Measurements from ENCODE around the gene ZFPL1. TPM values are rescaled to one million over a fixed set of nuclear protein-coding genes. Genes with fewer than 3 reads are reported as not detected.

Gene ZFPL1
- total and polyA plus RNA-seq, 10 of the 15 experiments (the other 5 are each of a cell fraction or from before 2014, with no cell fraction given), result 2.2 to 37.8 (median 27.0) TPM

DNA sequence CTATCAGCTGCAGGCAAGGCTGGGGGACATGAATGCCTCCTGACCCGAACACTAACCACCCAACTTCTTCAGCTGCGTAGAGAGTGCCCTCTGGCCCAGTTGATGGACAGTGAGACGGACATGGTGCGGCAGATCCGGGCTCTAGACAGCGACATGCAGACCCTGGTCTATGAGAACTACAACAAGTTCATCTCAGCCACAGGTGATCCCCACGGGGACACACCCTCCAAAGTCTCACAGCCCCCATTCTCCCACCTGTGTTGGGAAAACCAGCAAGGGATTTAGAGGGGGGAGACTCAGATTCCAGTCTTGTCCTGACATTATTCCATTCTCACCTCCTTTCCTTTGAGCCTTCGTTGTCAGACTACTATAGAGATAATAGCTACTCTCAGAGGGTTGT lies 12.9 kb downstream of the ZFPL1 start (continued):
- TF ChIP-seq CTCF (IDR thresholded peaks at IDR 0.05 in 2 of 3, conservative IDR thresholded peaks at IDR 0.05 in 1 of 3; ENCODE audit: control insufficient read depth in 2 of 3, extremely low read depth in 1 of 3, insufficient read depth in 1 of 3, low read depth in 3 of 3, low read length in 3 of 3) (no peak), SP1 (IDR thresholded peaks at IDR 0.05; ENCODE audit: low read depth, low read length) (no peak), USF1 (IDR thresholded peaks at IDR 0.05; ENCODE audit: borderline replicate concordance, extremely low read length, insufficient read depth, low read depth, low read length) (no peak), FOS (IDR thresholded peaks at IDR 0.05; ENCODE audit: borderline replicate concordance, extremely low read depth, insufficient read length) (no peak), ZNF384 (IDR thresholded peaks at IDR 0.05; ENCODE audit: borderline replicate concordance, low read depth, low read length) (no peak)

GRCh38 chr11:65100674-65101350 lies 16.8 kb downstream of the ZFPL1 start:
- DNase-seq (ENCODE audit: low read depth, low spot score), result no peak
- Histone ChIP-seq H2AFZ (ENCODE audit: control insufficient read depth, low read depth, low read length) (no peak overlapping the region), H3K27ac (ENCODE audit: control insufficient read depth, insufficient read depth) (no peak overlapping the region), H3K9me3 (replicated peaks; ENCODE audit: control insufficient read depth, insufficient read depth, low read length) (no peaks in the 10 kb centered on the region), H3K79me2 (ENCODE audit: control insufficient read depth, insufficient read depth, low read length) (peaks cover 9% of the 10 kb centered on the region), H3K27me3 (replicated peaks in 1 of 2; ENCODE audit: control insufficient read depth in 2 of 2, insufficient read depth in 2 of 2, low read length in 1 of 2) (no peaks in the 10 kb centered on the region), H4K20me1 (ENCODE audit: control insufficient read depth, insufficient read depth) (no peaks in the 10 kb centered on the region), H3K4me2 (ENCODE audit: control insufficient read depth, insufficient read depth) (no peak overlapping the region), H3K4me3 (no peak overlapping the region), H3K36me3 (ENCODE audit: control insufficient read depth in 2 of 2, insufficient read depth in 2 of 2, low read length in 1 of 2) (peaks cover 2 to 11% of the 10 kb centered on the region in 2 experiments; a peak in 3 of 4 replicates), H3K9ac (ENCODE audit: control insufficient read depth, insufficient read depth, low read length) (no peak overlapping the region), H3K4me1 (ENCODE audit: control insufficient read depth, insufficient read depth, low read length) (peaks cover 4% of the 10 kb centered on the region)
- ChIA-PET RAD21 (ENCODE audit: unreplicated experiment) (interaction anchor here (0.6 kb wide), 1 partner anchor 17 kb away, joined by 3 read pairs; the partner anchor contains the start of gene ZNHIT2), SMC1A (ENCODE audit: uncharacterized antibody, unreplicated experiment) (no interaction called here), POLR2A (interaction anchor here (0.6 to 1.6 kb wide), 3 partner anchors 26 to 156 kb away, joined by 3 to 8 read pairs (median 5); no protein-coding TSS in a partner anchor), CTCF (interaction anchor here (0.6 to 7.0 kb wide), 12 partner anchors 10 to 322 kb away, joined by 3 to 76 read pairs (median 4); partner anchors contain the start of genes ARL2, CAPN1, TM7SF2 and ZNHIT2)
- intact Hi-C loops (cut with micrococcal nuclease; ENCODE audit: unreplicated experiment), result no loop called here
- no peak for TF ChIP-seq CBX3 (IDR thresholded peaks at IDR 0.05; ENCODE audit: borderline replicate concordance, low read depth)
- ATAC-seq, result no peak
- FAIRE-seq, result no peak
- in situ Hi-C loops (cut with MboI), result no loop called here
- BruUV-seq (replicated peaks), result no TSS peak
- 86% methylated on average over 6 of the region's 6 CpGs for WGBS (ENCODE audit: insufficient coverage, insufficient replicate concordance, low lambda C conversion rate, missing lambda C conversion rate)

Data from GM12878 (cell line).